HG02981 (cell line): ENCODE data around the gene RHOV.

Experiments
- ATAC-seq: cut with Tn5 transposase; IDR thresholded peaks from one replicate; pipeline ENCODE4 v1.9.1; 2021; ENCODE audit warnings: mild to moderate bottlenecking, moderate library complexity; ENCODE audit not compliant: unreplicated experiment

Gene RHOV

GRCh38 chr15:40873694-40874561 lies at the start of gene RHOV:
RHOV (minus strand) TSS chr15:40874234; CDS start chr15:40874139, 95 bp downstream.
- ATAC-seq, result peak; percentile 57

GRCh38 chr15:40923551-40923950 lies 49.5 kb upstream of the RHOV start:
- ATAC-seq, result no peak

DNA sequence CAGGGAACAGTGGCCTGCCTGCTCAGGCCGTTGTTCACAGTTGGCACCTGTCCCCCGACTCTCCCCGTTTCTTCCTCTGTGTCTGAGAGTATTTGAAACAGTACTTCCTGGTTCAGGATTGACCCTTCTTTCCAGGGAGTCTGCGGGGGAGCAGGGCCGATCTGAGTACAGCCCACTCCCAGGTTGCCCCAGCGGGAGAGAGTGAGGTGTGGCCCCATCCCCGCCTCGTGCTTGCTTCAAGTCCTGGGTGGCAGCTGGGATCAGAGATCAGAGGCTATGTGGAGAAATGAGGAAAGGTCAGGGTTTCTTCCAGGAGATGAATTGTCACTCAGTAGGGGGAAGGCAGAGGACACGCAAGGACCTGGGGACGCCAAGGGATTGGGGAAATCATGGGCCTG lies 48.6 kb upstream of the RHOV start:
- no peak for ATAC-seq

GRCh38 chr15:40921949-40922607 lies 48.0 kb upstream of the RHOV start:
- ATAC-seq, result no peak

DNA sequence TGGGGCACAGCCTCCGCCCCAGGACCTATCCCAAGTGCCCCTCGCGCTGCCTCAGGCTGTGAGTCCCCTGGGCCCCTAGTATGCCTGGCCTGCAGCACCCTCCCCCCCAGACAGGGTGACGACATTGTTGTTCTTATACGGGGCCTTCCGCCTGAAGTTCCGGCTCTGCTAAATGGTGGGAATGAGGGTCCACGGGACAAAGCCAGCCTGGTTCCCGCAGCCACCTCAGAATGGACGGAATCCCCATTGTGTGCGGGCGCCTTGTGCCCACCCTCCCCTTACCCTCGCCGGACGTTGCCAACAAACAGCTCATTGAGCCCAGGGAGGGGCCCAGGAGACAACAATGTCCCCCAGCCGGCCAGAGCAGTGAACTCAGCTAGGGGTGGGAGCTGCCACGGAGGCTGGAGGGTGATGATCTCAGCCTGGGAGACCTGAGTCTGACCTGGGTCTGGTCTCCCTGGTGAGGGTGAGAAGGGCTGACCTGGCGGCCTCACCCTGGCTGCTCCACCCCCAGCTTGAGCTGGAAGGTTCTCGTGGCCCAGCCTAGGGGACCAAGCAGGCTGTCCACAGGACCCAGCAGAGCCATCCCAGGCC lies 44.9 kb upstream of the RHOV start:
- no peak for ATAC-seq

DNA sequence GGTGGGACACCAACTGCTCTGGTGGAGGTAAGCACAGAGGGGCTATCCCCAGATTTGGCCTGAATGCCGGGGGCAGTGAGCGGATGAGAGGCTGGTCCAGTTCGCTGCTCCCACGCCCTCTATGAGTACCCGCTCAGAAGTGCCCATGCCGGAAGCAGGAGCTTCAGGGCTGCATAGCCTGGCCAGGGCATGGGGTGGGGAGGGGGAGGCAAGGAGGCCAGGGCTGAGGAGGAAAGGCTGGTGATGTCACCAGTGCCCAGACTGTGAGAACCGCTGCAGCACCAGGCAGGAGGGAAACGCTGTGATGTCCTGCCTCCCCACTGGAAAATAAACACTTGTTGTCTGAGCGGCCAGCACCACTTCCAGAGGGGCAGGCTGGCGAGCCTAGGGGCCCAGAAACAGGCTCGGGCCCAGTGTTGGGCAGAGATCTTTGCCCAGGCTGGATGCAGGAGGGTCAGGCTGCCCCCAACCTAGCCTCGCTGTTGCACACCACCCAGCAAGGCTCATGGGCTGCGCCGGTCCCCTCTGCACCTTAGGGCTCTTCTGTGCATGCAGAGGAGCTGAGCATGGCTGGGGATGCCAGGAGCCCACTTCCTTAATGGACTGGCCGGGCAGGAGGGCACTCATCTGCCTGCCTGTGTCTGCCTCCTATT lies 44.2 kb upstream of the RHOV start:
- no peak for ATAC-seq

DNA sequence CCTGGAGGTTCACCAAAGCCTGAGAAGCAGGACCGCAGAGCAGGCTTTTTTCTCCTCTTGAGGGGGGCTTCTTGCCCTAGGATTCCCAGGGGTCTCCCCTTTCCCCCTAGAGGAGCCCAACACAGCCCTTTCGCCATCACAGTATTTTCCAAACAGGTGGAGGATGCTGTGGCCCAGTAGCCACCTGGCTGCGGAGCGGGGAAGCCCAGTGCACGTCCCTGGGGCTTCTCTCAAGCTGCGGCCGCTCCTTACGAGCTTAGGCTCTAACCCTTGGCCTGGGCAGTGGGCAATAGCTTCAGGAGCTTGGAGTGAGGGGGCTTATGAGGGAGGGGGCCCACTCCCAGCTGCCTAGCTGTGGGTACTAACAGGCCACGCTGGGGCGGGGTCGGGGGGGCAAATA lies 43.6 kb upstream of the RHOV start:
- ATAC-seq, result no peak

DNA sequence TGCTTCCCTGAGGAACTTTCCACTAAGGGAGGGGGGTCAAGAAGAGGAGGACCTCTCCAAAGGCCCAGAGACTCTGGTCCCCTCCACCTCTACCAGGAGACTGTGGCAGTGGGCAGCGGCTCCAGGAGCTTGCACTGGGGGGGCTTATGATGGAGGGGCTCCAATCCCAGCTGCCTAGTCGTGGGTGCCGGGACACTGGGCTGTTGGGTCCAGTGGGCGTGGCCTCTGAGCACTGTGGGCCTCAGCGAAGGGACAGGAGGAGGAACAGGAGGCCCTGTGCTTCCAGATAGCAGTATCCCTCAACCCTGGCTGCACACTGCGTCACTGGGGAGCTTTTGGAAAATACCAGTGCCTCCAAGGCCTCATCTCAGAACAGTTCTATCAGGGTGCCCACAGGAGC lies 41.6 kb upstream of the RHOV start:
- ATAC-seq, result no peak

- ATAC-seq, result no peak
Observed at GRCh38 chr15:40915116-40915661, 41.2 kb upstream of the RHOV start.

- ATAC-seq, result no peak
Observed at GRCh38 chr15:40914486-40914885, 40.5 kb upstream of the RHOV start.

DNA sequence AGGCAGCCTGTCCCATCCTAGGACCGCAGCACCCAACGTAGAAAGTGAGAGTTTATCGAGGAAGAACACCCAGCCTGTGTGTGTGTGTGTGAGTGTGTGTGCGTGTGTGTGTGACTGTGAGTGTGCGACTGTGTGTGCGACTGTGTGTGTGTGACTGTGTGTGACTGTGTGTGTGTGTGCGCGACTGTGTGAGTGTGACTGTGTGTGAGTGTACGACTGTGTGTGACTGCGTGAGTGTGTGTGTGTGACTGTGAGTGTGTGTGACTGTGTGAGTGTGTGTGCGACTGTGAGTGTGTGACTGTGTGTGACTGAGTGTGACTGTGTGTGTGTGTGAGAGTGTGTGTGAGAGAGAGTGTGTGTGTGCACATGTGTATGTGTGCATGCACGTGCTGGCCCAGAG lies 40.0 kb upstream of the RHOV start:
- no peak for ATAC-seq

- ATAC-seq, result no peak
Observed at GRCh38 chr15:40912478-40912877, 38.4 kb upstream of the RHOV start.

DNA sequence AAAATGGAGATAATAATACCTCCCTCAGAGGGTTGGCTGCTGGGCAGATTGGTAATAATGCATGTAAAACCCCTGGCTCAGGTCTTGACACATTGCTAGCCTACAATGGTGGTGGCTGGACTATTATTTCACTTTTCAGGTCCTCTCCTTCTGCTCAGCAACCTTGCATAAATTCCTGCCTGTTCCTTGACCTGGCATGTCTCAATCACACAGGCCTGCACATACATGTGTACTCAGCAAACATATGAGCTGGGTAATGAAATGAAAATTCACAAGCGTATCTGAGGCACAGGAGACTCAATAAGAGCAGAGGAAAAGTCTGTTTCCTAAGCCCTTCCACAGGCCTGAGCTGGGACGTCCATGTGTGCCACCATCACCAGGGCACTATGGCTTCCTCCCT lies 37.7 kb upstream of the RHOV start:
- no peak for ATAC-seq

GRCh38 chr15:40911141-40911540 lies 37.1 kb upstream of the RHOV start:
- ATAC-seq, result no peak

DNA sequence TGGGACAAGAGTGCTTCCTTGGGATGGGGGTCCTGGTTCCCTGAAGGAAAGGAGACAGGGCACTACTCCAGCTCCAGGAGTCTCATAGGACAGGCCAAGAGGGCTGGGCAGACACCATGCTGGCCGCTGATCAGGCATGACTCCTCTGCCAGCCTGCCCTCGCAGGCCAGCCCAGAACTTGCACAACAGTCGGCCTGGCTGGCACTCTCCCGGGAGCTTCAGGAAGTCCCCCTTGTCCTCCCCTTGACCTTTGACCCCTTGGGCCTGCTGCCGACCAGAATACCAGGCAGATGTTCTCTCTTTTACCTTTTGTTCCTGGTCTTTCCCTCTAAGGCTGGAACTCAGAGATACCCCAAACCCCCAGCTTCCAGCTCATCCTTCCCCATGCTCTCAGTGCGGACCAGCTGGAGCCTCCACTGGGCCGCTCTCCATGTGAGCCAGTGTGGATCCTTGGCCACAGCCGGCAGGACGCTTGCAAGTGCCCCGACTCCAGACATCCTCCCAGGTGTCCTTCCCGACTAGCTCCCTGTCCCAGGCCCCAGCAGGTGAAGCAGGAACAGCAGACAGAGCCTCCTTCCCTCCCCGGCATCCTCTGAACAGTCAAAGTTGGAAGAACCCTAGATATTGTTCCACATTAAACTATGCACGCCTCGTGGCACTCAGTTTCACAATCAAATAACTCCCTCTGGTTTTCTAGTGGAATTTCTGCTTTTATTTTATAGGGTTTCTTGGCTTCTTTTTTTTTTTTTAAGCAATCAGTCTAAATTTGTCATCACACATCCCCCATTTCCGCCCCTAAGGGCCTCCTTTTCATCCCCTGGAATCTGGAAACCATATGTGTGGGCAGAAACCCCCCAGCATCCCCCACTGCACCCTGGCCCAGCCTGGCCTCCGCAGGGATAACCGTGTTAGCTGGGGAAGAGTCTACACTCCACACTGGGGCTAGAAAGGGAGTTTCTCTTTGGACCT lies 35.9 kb upstream of the RHOV start:
- ATAC-seq, result no peak

DNA sequence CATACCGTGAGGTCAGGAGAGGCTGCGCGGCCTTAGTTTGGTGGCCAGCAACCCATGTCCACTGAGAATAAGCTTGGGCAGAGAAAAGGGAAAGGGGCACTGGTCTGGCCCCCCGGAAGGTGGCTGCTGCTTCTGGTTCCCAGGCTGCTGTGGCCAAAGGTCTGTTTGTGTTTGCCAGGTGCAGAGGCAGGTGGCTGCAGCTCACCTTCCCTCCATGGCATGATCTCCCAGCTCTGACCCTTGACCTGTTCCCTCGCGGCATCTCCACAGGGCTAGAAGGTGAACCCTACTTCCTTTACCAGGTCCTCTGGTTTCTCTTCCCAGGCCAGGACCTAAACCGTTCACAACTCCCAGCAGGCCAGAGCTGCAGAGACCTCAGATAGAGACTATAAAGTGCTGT lies 34.1 kb upstream of the RHOV start:
- no peak for ATAC-seq

DNA sequence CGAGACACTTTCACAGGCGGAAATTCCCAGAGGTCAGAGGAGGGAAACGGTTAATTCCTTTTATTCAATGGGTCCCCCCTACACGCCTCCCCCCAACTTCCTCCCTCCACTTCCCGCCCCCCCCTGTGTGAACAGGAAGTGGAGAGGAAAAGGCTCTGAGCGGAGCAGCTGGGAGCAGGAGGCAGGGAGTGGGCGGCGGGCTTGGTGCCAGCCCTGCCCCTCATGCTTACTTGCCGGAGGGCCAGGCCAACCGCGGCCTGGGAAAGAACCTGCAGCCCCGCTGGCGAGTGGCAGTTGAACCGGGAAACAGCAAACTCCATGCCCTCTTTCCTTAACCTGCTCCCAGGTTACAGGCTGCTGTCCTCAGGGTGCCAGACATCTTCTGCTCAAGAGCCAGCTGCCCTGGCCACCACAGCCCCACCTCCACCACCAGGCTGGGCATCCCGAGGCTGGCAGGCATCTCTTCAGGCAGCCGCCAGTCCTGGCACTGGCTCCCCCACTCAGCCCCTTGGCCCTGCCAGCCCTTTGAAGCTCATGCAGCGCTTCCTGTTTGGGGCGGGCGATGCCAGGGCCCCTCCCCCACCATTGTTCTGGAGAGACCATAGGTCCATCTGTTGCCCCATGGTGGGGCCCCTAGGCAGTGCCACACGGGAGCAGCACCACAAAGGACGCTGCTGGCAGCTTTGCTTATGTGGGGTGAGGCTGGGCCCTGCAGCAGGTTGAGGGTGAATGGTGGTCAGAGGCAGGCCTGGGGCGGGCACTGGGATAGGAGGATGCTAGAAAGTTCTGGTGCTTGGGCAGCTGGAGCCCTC lies 33.2 kb upstream of the RHOV start:
- no peak for ATAC-seq

GRCh38 chr15:40906091-40906990 lies 32.3 kb upstream of the RHOV start:
- peak; percentile 67 for ATAC-seq
